C4-2B (cell line): ENCODE data around the gene ZG16.

Source experiments
- H3K27ac ChIP-seq: fragments of 450-650 bp; 2 replicates; pipeline ENCODE4 v1.5.1; 2017
- ZFX ChIP-seq: fragments of 450-650 bp; IDR thresholded peaks from 2 replicates; pipeline ENCODE4 v1.6.1; 2017
- TF ChIP-seq, protein P1 (sequence below): fragments of 450-650 bp; conservative IDR thresholded peaks from 2 replicates; pipeline ENCODE4 v1.5.1; 2017; ENCODE audit warnings: mild to moderate bottlenecking

Gene ZG16

GRCh38 chr16:29806099-29806579 is 28.1 kb downstream of the ZG16 start, which contains the start of gene MAZ:
Gene MAZ, plus strand, starts transcription at chr16:29806529. Its CDS starts 173 bp downstream, at chr16:29806702.
- no peak for TF ChIP-seq ZFX
- TF ChIP-seq, protein P1, sequence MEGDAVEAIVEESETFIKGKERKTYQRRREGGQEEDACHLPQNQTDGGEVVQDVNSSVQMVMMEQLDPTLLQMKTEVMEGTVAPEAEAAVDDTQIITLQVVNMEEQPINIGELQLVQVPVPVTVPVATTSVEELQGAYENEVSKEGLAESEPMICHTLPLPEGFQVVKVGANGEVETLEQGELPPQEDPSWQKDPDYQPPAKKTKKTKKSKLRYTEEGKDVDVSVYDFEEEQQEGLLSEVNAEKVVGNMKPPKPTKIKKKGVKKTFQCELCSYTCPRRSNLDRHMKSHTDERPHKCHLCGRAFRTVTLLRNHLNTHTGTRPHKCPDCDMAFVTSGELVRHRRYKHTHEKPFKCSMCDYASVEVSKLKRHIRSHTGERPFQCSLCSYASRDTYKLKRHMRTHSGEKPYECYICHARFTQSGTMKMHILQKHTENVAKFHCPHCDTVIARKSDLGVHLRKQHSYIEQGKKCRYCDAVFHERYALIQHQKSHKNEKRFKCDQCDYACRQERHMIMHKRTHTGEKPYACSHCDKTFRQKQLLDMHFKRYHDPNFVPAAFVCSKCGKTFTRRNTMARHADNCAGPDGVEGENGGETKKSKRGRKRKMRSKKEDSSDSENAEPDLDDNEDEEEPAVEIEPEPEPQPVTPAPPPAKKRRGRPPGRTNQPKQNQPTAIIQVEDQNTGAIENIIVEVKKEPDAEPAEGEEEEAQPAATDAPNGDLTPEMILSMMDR, result no peak
- peak within 1 kb of the TSS; percentile 96 for H3K27ac ChIP-seq

DNA sequence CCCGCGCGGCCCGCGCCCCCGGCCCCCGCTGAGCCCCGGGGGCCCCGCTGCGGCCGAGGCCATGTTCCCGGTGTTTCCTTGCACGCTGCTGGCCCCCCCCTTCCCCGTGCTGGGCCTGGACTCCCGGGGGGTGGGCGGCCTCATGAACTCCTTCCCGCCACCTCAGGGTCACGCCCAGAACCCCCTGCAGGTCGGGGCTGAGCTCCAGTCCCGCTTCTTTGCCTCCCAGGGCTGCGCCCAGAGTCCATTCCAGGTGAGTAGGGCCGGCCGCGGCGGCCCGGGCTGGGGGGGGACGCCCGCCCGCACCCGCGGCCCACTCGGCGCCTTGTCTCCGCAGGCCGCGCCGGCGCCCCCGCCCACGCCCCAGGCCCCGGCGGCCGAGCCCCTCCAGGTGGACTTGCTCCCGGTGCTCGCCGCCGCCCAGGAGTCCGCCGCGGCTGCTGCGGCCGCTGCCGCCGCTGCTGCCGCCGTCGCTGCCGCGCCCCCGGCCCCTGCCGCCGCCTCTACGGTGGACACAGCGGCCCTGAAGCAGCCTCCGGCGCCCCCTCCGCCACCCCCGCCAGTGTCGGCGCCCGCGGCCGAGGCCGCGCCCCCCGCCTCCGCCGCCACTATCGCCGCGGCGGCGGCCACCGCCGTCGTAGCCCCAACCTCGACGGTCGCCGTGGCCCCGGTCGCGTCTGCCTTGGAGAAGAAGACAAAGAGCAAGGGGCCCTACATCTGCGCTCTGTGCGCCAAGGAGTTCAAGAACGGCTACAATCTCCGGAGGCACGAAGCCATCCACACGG is 28.8 kb downstream of the ZG16 start:
- TF ChIP-seq, protein P1, result no peak
- TF ChIP-seq ZFX, result peak; percentile 63
- peak overlapping the region; percentile 96 for H3K27ac ChIP-seq

- peak overlapping the region; percentile 96 for H3K27ac ChIP-seq
- TF ChIP-seq, protein P1, result peak; percentile 58
- peak; percentile 55; the same call in 1 of the 2 replicates for TF ChIP-seq ZFX
Observed at GRCh38 chr16:29807426-29808218, 29.6 kb downstream of the ZG16 start.

DNA sequence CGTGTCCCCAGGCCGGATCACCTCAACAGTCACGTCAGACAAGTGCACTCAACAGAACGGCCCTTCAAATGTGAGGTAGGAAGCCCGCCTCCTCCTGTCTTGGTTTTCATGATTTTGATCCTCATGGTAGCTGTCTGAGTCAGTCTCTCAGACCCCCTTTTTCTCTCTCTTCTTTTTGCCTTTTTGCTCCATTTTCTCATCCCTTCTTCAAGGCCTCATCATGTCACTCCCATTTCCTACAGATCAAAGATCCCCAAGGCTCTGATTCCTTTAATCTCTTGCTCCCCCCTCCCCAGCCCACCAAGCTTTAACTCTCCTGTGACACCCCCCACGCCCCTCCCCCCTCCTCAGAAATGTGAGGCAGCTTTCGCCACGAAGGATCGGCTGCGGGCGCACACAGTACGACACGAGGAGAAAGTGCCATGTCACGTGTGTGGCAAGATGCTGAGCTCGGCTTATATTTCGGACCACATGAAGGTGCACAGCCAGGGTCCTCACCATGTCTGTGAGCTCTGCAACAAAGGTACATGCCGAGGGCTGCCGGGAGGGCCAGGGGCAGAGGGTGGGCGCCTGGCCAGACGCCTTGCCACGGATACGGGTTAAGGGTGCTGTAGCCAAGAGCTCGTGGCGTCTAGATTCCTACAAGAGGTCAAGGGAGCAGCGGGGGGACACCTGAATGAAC is 30.3 kb downstream of the ZG16 start:
- peak overlapping the region; percentile 96 for H3K27ac ChIP-seq
- TF ChIP-seq ZFX, result no peak
- TF ChIP-seq, protein P1, result no peak

GRCh38 chr16:29809031-29809747 is 31.1 kb downstream of the ZG16 start:
- peak overlapping the region; percentile 96 for H3K27ac ChIP-seq
- no peak for TF ChIP-seq ZFX
- TF ChIP-seq, protein P1, result no peak

- peak overlapping the region; percentile 96 for H3K27ac ChIP-seq
- TF ChIP-seq, protein P1, result no peak
- no peak for TF ChIP-seq ZFX
Observed at GRCh38 chr16:29809850-29810698, 32.0 kb downstream of the ZG16 start.
